SKM-1 treated with dmso at 0.1 percent for 144 hours (cell line): ENCODE data around the gene ABHD8.

Experiments
- DNase-seq: peaks from one replicate; lab custom pipeline; 2025; ENCODE audit not compliant: unreplicated experiment; lab: John Stamatoyannopoulos, UW

Gene ABHD8

GRCh38 chr19:17323300-17323963 lies 20.2 kb upstream of the ABHD8 start:
- no peak for DNase-seq

- DNase-seq: no peak
Observed at GRCh38 chr19:17322854-17323253, 19.6 kb upstream of the ABHD8 start.

- no peak for DNase-seq
Observed at GRCh38 chr19:17321655-17322489, 18.6 kb upstream of the ABHD8 start.

- no peak for DNase-seq
Observed at GRCh38 chr19:17320435-17320834, 17.2 kb upstream of the ABHD8 start.

- DNase-seq: no peak
Observed at GRCh38 chr19:17319473-17320238, 16.4 kb upstream of the ABHD8 start.

GRCh38 chr19:17318966-17319365 lies 15.7 kb upstream of the ABHD8 start:
- DNase-seq: no peak

- DNase-seq: no peak
Observed at GRCh38 chr19:17314007-17314593, 10.9 kb upstream of the ABHD8 start.

GRCh38 chr19:17312189-17313113 lies 9.2 kb upstream of the ABHD8 start:
- no peak for DNase-seq

- DNase-seq: no peak
Observed at GRCh38 chr19:17311455-17312188, 8.4 kb upstream of the ABHD8 start.

GRCh38 chr19:17309965-17310461 lies 6.8 kb upstream of the ABHD8 start:
- DNase-seq: no peak

- peak; percentile 100 for DNase-seq
Observed at GRCh38 chr19:17309198-17309964, 6.2 kb upstream of the ABHD8 start, which contains the start of gene DDA1. TSS of gene DDA1 (plus strand) at chr19:17309563. CDS start at chr19:17309655, 92 bp downstream.

GRCh38 chr19:17307876-17308377 lies 4.7 kb upstream of the ABHD8 start:
- no peak for DNase-seq

- DNase-seq: no peak
Observed at GRCh38 chr19:17306285-17306714, 3.1 kb upstream of the ABHD8 start.

- DNase-seq: peak; percentile 99
Observed at GRCh38 chr19:17305517-17306284, 2.5 kb upstream of the ABHD8 start, which contains the start of gene MRPL34. TSS of gene MRPL34 (plus strand) at chr19:17305872. CDS start at chr19:17305893, 21 bp downstream.

- DNase-seq: no peak
Observed at GRCh38 chr19:17305216-17305516, 1.9 kb upstream of the ABHD8 start.

GRCh38 chr19:17304386-17305215 lies 1.4 kb upstream of the ABHD8 start:
- no peak for DNase-seq

- DNase-seq: no peak
Observed at GRCh38 chr19:17303940-17304267, 679 bp upstream of the ABHD8 start.
